GM23338 (cell line): ENCODE data around the gene TGM6. TPM values are rescaled to one million over a fixed set of nuclear protein-coding genes. Genes with fewer than 3 reads are reported as not detected.

Experiments
- ATAC-seq: fragments of 200-7000 bp; cut with Tn5 transposase; 3 replicates; pipeline ENCODE4 v1.9.1; 2020
- DNase-seq: peaks from one replicate; pipeline ENCODE4 v3.0.0-alpha.2; 2015; ENCODE audit warnings: low spot score
- H2AFZ ChIP-seq: fragments of 200-600 bp; sonication (generic); 2 replicates; pipeline ENCODE4 v1.8.0; 2016; ENCODE audit warnings: antibody characterized with exemption, mild to moderate bottlenecking, moderate library complexity
- H3F3A ChIP-seq: fragments of 200-600 bp; sonication (generic); replicated peaks from 2 replicates; pipeline ENCODE4 v1.8.0; 2017; ENCODE audit warnings: antibody characterized with exemption, mixed run types, low read depth
- H3K27ac ChIP-seq: fragments of 200-600 bp; sonication (generic); 2 replicates; pipeline ENCODE4 v1.6.1; 2016; ENCODE audit warnings: low read depth
- H3K27me3 ChIP-seq: fragments of 200-600 bp; sonication (generic); 2 replicates; pipeline ENCODE4 v1.8.0; 2016; ENCODE audit warnings: mild to moderate bottlenecking, mixed run types, moderate library complexity; ENCODE audit not compliant: insufficient read depth
- H3K36me3 ChIP-seq: fragments of 200-600 bp; sonication (generic); 2 replicates; pipeline ENCODE4 v1.8.0; 2016; ENCODE audit warnings: mild to moderate bottlenecking; ENCODE audit not compliant: insufficient read depth
- H3K4me1 ChIP-seq: fragments of 200-600 bp; sonication (generic); 2 replicates; pipeline ENCODE4 v1.8.0; 2016; ENCODE audit warnings: mild to moderate bottlenecking, moderate library complexity; ENCODE audit not compliant: insufficient read depth
- H3K4me2 ChIP-seq: fragments of 200-600 bp; sonication (generic); 2 replicates; pipeline ENCODE4 v1.7.1; 2017; ENCODE audit warnings: mixed run types
- H3K4me3 ChIP-seq: fragments of 200-600 bp; sonication (generic); 2 replicates; pipeline ENCODE4 v1.6.1; 2016; ENCODE audit warnings: mixed run types
- H3K79me2 ChIP-seq: fragments of 200-600 bp; sonication (generic); replicated peaks from 2 replicates; pipeline ENCODE4 v1.8.0; 2017; ENCODE audit warnings: mild to moderate bottlenecking; ENCODE audit not compliant: insufficient read depth
- H3K9me2 ChIP-seq: fragments of 200-600 bp; sonication (generic); 2 replicates; pipeline ENCODE4 v1.8.0; 2017; ENCODE audit not compliant: insufficient read depth
- H4K20me1 ChIP-seq: fragments of 200-600 bp; sonication (generic); replicated peaks from 2 replicates; pipeline ENCODE4 v1.8.0; 2017; ENCODE audit warnings: mild to moderate bottlenecking; ENCODE audit not compliant: insufficient read depth
- H3K27ac Mint-ChIP-seq: 2 replicates; pipeline ENCODE4 v1.8.0; 2020; ENCODE audit warnings: inconsistent platforms, mild to moderate bottlenecking, moderate library complexity, mixed read lengths
- H3K27me3 Mint-ChIP-seq: 3 replicates; pipeline ENCODE4 v1.8.0; 2022; ENCODE audit warnings: low read depth, mild to moderate bottlenecking, moderate library complexity, mixed read lengths, inconsistent platforms; ENCODE audit not compliant: insufficient read depth, poor library complexity
- H3K36me3 Mint-ChIP-seq: 3 replicates; pipeline ENCODE4 v1.8.0; 2021; ENCODE audit warnings: low read depth, mild to moderate bottlenecking, inconsistent platforms, moderate library complexity, mixed read lengths
- H3K4me1 Mint-ChIP-seq: 3 replicates; pipeline ENCODE4 v1.8.0; 2020; ENCODE audit warnings: mild to moderate bottlenecking, inconsistent platforms, mixed read lengths
- H3K4me3 Mint-ChIP-seq: 3 replicates; pipeline ENCODE4 v1.8.0; 2021; ENCODE audit warnings: moderate library complexity, mild to moderate bottlenecking, inconsistent platforms, mixed read lengths
- H3K9me3 Mint-ChIP-seq: 3 replicates; pipeline ENCODE4 v1.8.0; 2020; ENCODE audit warnings: moderate library complexity, mild to moderate bottlenecking, inconsistent platforms, mixed read lengths
- CREB1 ChIP-seq: fragments of 250-450 bp; sonication (Bioruptor Pico); IDR thresholded peaks from 2 replicates; pipeline ENCODE4 v1.5.0; 2020; ENCODE audit warnings: low read depth, mild to moderate bottlenecking, moderate library complexity
- CTCF ChIP-seq, 2 experiments: fragments of 200-600 bp in 1 of 2; sonication (generic) in 1 of 2; conservative IDR thresholded peaks; 2 replicates each; pipeline versions ENCODE4 v1.5.1 to v1.6.1; 2016 to 2017; ENCODE audit warnings: antibody characterized with exemption in 2 of 2, low read depth in 2 of 2, mild to moderate bottlenecking in 2 of 2, moderate library complexity in 1 of 2
- ETS1 ChIP-seq: IDR thresholded peaks from 2 replicates; pipeline ENCODE4 v1.6.1; 2016; ENCODE audit warnings: antibody characterized with exemption
- EZH2 ChIP-seq: fragments of 200-600 bp; sonication (generic); IDR thresholded peaks from one replicate; pipeline ENCODE4 v1.8.0; 2017; ENCODE audit warnings: antibody characterized with exemption, mild to moderate bottlenecking, low read depth; ENCODE audit not compliant: unreplicated experiment
- EZH2phosphoT487 ChIP-seq: fragments of 200-600 bp; sonication (generic); IDR thresholded peaks from one replicate; pipeline ENCODE4 v1.8.1; 2018; ENCODE audit warnings: antibody characterized with exemption; ENCODE audit not compliant: unreplicated experiment
- NANOG ChIP-seq: IDR thresholded peaks from 2 replicates; pipeline ENCODE4 v1.6.1; 2016; ENCODE audit warnings: antibody characterized with exemption, borderline replicate concordance
- POLR2AphosphoS5 ChIP-seq: IDR thresholded peaks from 2 replicates; pipeline ENCODE4 v1.6.1; 2016; ENCODE audit warnings: antibody characterized with exemption, low read depth
- REST ChIP-seq: IDR thresholded peaks from one replicate; pipeline ENCODE4 v1.6.1; 2018; ENCODE audit warnings: antibody characterized with exemption; ENCODE audit not compliant: unreplicated experiment
- STAT1 ChIP-seq: IDR thresholded peaks from one replicate; pipeline ENCODE4 v1.6.1; 2016; ENCODE audit warnings: antibody characterized with exemption; ENCODE audit not compliant: unreplicated experiment
- ZNF114 ChIP-seq: fragments of 250-450 bp; sonication (Bioruptor Pico); IDR thresholded peaks from 2 replicates; pipeline ENCODE4 v1.5.0; 2020; ENCODE audit warnings: mild to moderate bottlenecking, moderate library complexity
- ZNF331 ChIP-seq: fragments of 250-450 bp; sonication (Bioruptor Pico); IDR thresholded peaks from 2 replicates; pipeline ENCODE4 v1.5.0; 2020; ENCODE audit warnings: low read depth, mild to moderate bottlenecking, moderate library complexity
- ZNF462 ChIP-seq: fragments of 250-450 bp; sonication (Bioruptor Pico); IDR thresholded peaks from 2 replicates; pipeline ENCODE4 v1.5.0; 2020; ENCODE audit warnings: mild to moderate bottlenecking, moderate library complexity
- polyA plus RNA-seq: library from polyadenylated mRNA; unstranded; fragments of >200 nt; fragmentation: Nextera tagmentation; extraction: Ambion mirVana; gene quantifications from 2 replicates; pipeline ENCODE4 v1.2.1, GENCODE V29; 2016
- total RNA-seq: library from RNA; depleted of rRNA; stranded (reverse); fragments of >200 nt; shearing (Covaris generic); gene quantifications from 2 replicates; pipeline ENCODE4 v1.2.3, GENCODE V29; 2014

Gene TGM6
- total and polyA plus RNA-seq, 2 experiments from 2014 or later: not detected

GRCh38 chr20:2462484-2462883 is 81.8 kb downstream of the TGM6 start (continued):
- TF ChIP-seq ZNF462 (CRISPR knock-in tag) (no peak), POLR2AphosphoS5 (no peak), CREB1 (CRISPR knock-in tag) (no peak)

GRCh38 chr20:2463616-2464365 is 83.1 kb downstream of the TGM6 start:
- H4K20me1 ChIP-seq: peaks cover 58% of the 10 kb centered on the region
- Mint-ChIP-seq H3K27me3 (peaks cover 5% of the 10 kb centered on the region), H3K4me3 (no peak overlapping the region), H3K4me1 (peaks cover 13% of the 10 kb centered on the region; the same call in 2 of the 3 replicates), H3K27ac (no peak overlapping the region), H3K36me3 (peaks cover 100% of the 10 kb centered on the region), H3K9me3 (no peaks in the 10 kb centered on the region; the same call in 2 of the 3 replicates)
- no peak for ATAC-seq
- H3K9me2 ChIP-seq: no peaks in the 10 kb centered on the region
- no peak overlapping the region for H3K27ac ChIP-seq
- no peak overlapping the region for H2AFZ ChIP-seq
- no peak for DNase-seq
- H3K4me1 ChIP-seq: no peaks in the 10 kb centered on the region; the same call in 1 of the 2 replicates
- peaks cover 85% of the 10 kb centered on the region for H3K36me3 ChIP-seq
- H3K79me2 ChIP-seq: peaks cover 52% of the 10 kb centered on the region
- H3K4me2 ChIP-seq: no peak overlapping the region
- peaks cover 28% of the 10 kb centered on the region; the same call in 1 of the 2 replicates for H3F3A ChIP-seq
- H3K4me3 ChIP-seq: no peak overlapping the region
- H3K27me3 ChIP-seq: no peaks in the 10 kb centered on the region
- TF ChIP-seq CTCF (conservative IDR thresholded peaks at IDR 0.05; ENCODE audit: low read depth in 2 of 2) (no peak), CREB1 (CRISPR knock-in tag) (no peak), ETS1 (no peak), ZNF331 (CRISPR knock-in tag) (no peak), NANOG (no peak), REST (no peak), POLR2AphosphoS5 (no peak), EZH2 (no peak), EZH2phosphoT487 (no peak), STAT1 (no peak), ZNF114 (CRISPR knock-in tag) (no peak)
